ENCODE data around the gene ANKRD39.

GRCh38 chr2:96819876-96820511, 37.8 kb downstream of the ANKRD39 start:
- no peak for TF ChIP-seq CTCF (IDR thresholded peaks at IDR 0.05)
- TF ChIP-seq POLR2AphosphoS5 (IDR thresholded peaks at IDR 0.05), result no peak
- TF ChIP-seq EP300 (IDR thresholded peaks at IDR 0.05), result no peak

Data from gastroesophageal sphincter (tissue), 3 donors.